Measurements from ENCODE around the gene SDF2. TPM values are rescaled to one million over a fixed set of nuclear protein-coding genes. Genes with fewer than 3 reads are reported as not detected.

The SDF2 gene
- total and polyA plus RNA-seq, 11 donors: 19.6 to 58.6 (median 34.2) TPM

GRCh38 chr17:28689011-28689410 is 27.3 kb upstream of the SDF2 start:
- DNase-seq (no peak), ATAC-seq (no peak)
- TF ChIP-seq, protein P1, sequence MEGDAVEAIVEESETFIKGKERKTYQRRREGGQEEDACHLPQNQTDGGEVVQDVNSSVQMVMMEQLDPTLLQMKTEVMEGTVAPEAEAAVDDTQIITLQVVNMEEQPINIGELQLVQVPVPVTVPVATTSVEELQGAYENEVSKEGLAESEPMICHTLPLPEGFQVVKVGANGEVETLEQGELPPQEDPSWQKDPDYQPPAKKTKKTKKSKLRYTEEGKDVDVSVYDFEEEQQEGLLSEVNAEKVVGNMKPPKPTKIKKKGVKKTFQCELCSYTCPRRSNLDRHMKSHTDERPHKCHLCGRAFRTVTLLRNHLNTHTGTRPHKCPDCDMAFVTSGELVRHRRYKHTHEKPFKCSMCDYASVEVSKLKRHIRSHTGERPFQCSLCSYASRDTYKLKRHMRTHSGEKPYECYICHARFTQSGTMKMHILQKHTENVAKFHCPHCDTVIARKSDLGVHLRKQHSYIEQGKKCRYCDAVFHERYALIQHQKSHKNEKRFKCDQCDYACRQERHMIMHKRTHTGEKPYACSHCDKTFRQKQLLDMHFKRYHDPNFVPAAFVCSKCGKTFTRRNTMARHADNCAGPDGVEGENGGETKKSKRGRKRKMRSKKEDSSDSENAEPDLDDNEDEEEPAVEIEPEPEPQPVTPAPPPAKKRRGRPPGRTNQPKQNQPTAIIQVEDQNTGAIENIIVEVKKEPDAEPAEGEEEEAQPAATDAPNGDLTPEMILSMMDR (IDR thresholded peaks at IDR 0.05): no peak
- no peak for TF ChIP-seq POLR2A (IDR thresholded peaks at IDR 0.05)
- Histone ChIP-seq H3K27ac (no peak overlapping the region), H3K9me3 (no peaks in the 10 kb centered on the region), H3K4me1 (no peaks in the 10 kb centered on the region), H3K36me3 (peaks cover 6 to 100% (median 94%) of the 10 kb centered on the region in 9 donors), H3K4me3 (no peak overlapping the region), H3K27me3 (no peaks in the 10 kb centered on the region)
- intact Hi-C loops (cut with DNase I): no loop called here
- 97 to 98% (median 98%) methylated on average over 3 of the region's 3 CpGs for WGBS, 4 donors

- no peak overlapping the region for H3K4me3 ChIP-seq
- TF ChIP-seq, protein P1 (IDR thresholded peaks at IDR 0.05): no peak
- no peak for TF ChIP-seq POLR2A (IDR thresholded peaks at IDR 0.05)
- H3K4me1 ChIP-seq: no peaks in the 10 kb centered on the region
- no peaks in the 10 kb centered on the region for H3K9me3 ChIP-seq
- ATAC-seq (no peak), DNase-seq (no peak)
- 95 to 98% (median 97%) methylated on average over 4 of the region's 4 CpGs for WGBS, 4 donors
- H3K27ac ChIP-seq: no peak overlapping the region
- no peaks in the 10 kb centered on the region for H3K27me3 ChIP-seq
- intact Hi-C loops (cut with DNase I): no loop called here
- peaks cover 3 to 100% (median 94%) of the 10 kb centered on the region in 9 donors for H3K36me3 ChIP-seq
Measured at GRCh38 chr17:28688481-28688880, 26.8 kb upstream of the SDF2 start.

DNA sequence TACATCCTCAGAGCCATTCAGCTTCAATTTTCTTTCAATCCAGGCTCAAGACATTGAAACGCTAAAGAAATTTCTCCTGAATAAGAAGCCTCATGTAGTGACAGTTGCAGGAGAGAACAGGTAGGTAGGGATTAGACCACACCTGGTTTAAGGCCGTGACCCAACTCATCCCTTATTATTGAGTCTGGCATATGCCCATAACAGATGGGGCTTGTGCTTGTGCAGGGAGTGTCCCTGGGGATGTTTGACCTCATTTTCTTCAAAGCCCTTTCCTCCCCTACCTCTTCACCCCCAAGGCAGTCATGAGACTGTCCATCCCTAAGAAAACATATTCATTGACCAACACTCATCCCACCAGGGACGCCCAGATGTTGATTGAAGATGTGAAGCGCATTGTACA is 24.6 kb upstream of the SDF2 start:
- intact Hi-C loops (cut with DNase I): no loop called here
- Histone ChIP-seq H3K27me3 (no peaks in the 10 kb centered on the region), H3K9me3 (no peaks in the 10 kb centered on the region), H3K36me3 (peaks cover 3 to 100% (median 100%) of the 10 kb centered on the region in 9 donors), H3K4me3 (no peak overlapping the region), H3K27ac (no peak overlapping the region), H3K4me1 (no peaks in the 10 kb centered on the region)
- DNase-seq: peak in 1 of 5 donors; percentile 5
- WGBS, 4 donors: 74 to 90% (median 83%) methylated on average over 4 of the region's 4 CpGs
- no peak for ATAC-seq
- no peak for TF ChIP-seq POLR2A (IDR thresholded peaks at IDR 0.05)
- TF ChIP-seq, protein P1 (IDR thresholded peaks at IDR 0.05): no peak

GRCh38 chr17:28685366-28685765 is 23.7 kb upstream of the SDF2 start:
- no peak for TF ChIP-seq POLR2A (IDR thresholded peaks at IDR 0.05)
- 90 to 94% (median 92%) methylated on average over 5 of the region's 5 CpGs for WGBS, 4 donors
- Histone ChIP-seq H3K27ac (no peak overlapping the region), H3K4me1 (no peaks in the 10 kb centered on the region), H3K36me3 (peaks cover 3 to 100% (median 100%) of the 10 kb centered on the region in 9 donors), H3K27me3 (no peaks in the 10 kb centered on the region), H3K9me3 (no peaks in the 10 kb centered on the region), H3K4me3 (no peak overlapping the region)
- DNase-seq: peak in 1 of 5 donors; percentile 1
- no peak for ATAC-seq
- intact Hi-C loops (cut with DNase I): no loop called here

DNA sequence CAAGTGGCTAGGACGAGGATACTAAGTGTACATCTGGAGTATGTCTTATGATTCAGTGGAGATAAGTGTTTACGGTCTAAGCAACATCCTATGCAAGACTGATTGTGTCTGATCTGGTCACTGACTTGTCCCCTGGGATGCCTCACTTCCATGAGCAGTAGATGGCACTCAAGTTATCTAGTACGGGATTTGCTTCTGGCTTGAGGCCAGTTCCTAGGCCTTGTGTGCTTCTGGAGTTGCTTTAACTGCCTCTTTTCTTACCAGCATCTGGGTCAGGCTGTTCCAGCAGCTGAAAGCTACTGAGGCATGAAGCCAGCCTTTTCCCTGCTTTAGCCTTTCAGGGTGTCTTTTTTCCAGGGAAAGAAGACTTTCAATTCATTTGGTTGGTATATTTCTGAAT is 23.3 kb upstream of the SDF2 start:
- Histone ChIP-seq H3K9me3 (no peaks in the 10 kb centered on the region), H3K27ac (no peak overlapping the region), H3K4me3 (no peak overlapping the region), H3K4me1 (no peaks in the 10 kb centered on the region), H3K27me3 (no peaks in the 10 kb centered on the region), H3K36me3 (peaks cover 3 to 100% (median 100%) of the 10 kb centered on the region in 9 donors)
- ATAC-seq: peak in 3 of 4 donors; percentile 37 to 48 (median 44)
- WGBS, 4 donors: 23 to 31% (median 28%) methylated on average over 3 of the region's 3 CpGs
- intact Hi-C loops (cut with DNase I): no loop called here
- TF ChIP-seq, protein P1 (IDR thresholded peaks at IDR 0.05): peak in 2 of 12 donors; percentile 9 to 19
- no peak for TF ChIP-seq POLR2A (IDR thresholded peaks at IDR 0.05)
- no peak for DNase-seq

All from heart left ventricle (tissue), 16 donors.